ENCODE measurements around the gene GLOD4.

GRCh38 chr17:823501-823902 is 41.4 kb upstream of the GLOD4 start:
- TF ChIP-seq POLR2A (IDR thresholded peaks at IDR 0.05), result no peak
- TF ChIP-seq, protein P1, sequence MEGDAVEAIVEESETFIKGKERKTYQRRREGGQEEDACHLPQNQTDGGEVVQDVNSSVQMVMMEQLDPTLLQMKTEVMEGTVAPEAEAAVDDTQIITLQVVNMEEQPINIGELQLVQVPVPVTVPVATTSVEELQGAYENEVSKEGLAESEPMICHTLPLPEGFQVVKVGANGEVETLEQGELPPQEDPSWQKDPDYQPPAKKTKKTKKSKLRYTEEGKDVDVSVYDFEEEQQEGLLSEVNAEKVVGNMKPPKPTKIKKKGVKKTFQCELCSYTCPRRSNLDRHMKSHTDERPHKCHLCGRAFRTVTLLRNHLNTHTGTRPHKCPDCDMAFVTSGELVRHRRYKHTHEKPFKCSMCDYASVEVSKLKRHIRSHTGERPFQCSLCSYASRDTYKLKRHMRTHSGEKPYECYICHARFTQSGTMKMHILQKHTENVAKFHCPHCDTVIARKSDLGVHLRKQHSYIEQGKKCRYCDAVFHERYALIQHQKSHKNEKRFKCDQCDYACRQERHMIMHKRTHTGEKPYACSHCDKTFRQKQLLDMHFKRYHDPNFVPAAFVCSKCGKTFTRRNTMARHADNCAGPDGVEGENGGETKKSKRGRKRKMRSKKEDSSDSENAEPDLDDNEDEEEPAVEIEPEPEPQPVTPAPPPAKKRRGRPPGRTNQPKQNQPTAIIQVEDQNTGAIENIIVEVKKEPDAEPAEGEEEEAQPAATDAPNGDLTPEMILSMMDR (IDR thresholded peaks at IDR 0.05), result no peak

Measured in body of pancreas (tissue), 4 donors.